ENCODE measurements around the gene GOLGA5.
"Not testable (repeated sequence)": the region's sequence is repeated elsewhere in the genome, so short reads cannot be mapped to it uniquely, and the experiment has no call there.

Gene GOLGA5

DNA sequence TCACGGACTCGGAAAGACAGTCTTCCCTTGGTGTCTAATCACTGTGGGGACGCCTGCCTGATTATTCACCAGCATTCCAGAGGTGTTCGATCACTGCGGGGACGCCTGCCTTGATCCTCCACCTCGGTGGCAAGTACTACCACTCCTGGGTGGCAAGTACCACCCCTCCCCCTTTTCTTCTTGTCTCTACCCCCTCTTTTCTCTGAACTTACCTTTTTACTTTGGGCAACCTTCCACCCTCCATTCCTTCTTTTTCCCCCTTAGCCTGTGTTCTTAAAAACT lies 33.6 kb upstream of the GOLGA5 start:
- DNase-seq: no peak
- H3K4me1 ChIP-seq: peaks cover 10% of the 10 kb centered on the region

DNA sequence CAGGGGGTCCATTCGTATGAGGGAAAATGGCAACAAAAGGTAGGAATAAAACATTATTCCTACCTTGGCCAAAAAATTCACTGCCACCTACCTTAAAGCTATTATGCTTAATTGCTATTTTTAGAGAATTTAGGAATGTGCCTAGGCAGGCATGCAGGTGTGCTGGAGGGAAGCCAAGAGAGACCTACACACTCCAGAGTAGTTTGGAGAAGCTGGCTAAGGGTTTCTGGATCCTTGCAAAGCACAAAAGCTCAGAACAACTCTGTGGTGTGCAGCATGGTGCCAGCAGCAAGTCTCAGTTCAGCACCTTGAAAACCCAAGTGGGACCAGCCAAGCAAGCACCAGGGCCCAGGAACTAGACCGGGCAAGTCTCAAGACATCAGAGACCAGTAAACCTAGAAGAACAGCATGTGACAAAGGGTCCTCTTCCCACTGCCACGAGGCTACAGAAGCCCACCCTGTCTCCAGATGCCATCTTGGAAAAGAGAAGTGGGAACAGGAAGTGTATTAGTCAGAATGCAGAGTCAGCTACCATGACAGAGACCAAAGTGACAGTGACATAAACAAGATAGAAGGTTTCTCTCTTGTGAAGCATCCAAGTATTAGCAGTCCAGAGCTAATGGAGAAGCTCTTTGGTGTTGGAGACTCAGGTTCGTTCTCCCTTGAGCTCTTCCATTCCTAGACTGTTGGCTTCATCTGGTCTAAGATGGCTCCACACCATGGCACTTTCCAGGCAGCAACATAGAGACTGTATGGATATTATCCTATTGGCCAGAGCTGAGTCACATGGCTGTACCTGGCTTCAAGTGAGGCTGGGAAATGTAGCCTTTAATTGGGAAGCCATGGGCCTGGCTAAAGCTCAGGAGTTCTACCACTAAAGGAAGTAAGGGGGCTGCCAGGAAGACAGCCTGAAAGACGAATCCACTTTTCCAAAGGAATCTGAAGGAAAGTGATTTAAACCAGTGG lies 30.2 kb upstream of the GOLGA5 start:
- H3K4me3 ChIP-seq (ENCODE audit: low read depth, low read length); H3K9me3 ChIP-seq; DNase-seq; H3K4me1 ChIP-seq; H3K27me3 ChIP-seq; H3K36me3 ChIP-seq: not testable (repeated sequence)

More for the DNA sequence above, 33.6 kb upstream of the GOLGA5 start:
- Histone ChIP-seq H3K9me3 (no peaks in the 10 kb centered on the region; the same call in 1 of the 2 replicates), H3K4me3 (ENCODE audit: low read depth, low read length) (no peak overlapping the region), H3K36me3 (no peaks in the 10 kb centered on the region), H3K27me3 (no peaks in the 10 kb centered on the region)
- TF ChIP-seq, protein P1, sequence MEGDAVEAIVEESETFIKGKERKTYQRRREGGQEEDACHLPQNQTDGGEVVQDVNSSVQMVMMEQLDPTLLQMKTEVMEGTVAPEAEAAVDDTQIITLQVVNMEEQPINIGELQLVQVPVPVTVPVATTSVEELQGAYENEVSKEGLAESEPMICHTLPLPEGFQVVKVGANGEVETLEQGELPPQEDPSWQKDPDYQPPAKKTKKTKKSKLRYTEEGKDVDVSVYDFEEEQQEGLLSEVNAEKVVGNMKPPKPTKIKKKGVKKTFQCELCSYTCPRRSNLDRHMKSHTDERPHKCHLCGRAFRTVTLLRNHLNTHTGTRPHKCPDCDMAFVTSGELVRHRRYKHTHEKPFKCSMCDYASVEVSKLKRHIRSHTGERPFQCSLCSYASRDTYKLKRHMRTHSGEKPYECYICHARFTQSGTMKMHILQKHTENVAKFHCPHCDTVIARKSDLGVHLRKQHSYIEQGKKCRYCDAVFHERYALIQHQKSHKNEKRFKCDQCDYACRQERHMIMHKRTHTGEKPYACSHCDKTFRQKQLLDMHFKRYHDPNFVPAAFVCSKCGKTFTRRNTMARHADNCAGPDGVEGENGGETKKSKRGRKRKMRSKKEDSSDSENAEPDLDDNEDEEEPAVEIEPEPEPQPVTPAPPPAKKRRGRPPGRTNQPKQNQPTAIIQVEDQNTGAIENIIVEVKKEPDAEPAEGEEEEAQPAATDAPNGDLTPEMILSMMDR (IDR thresholded peaks at IDR 0.05; ENCODE audit: low read depth, low read length): no peak

DNA sequence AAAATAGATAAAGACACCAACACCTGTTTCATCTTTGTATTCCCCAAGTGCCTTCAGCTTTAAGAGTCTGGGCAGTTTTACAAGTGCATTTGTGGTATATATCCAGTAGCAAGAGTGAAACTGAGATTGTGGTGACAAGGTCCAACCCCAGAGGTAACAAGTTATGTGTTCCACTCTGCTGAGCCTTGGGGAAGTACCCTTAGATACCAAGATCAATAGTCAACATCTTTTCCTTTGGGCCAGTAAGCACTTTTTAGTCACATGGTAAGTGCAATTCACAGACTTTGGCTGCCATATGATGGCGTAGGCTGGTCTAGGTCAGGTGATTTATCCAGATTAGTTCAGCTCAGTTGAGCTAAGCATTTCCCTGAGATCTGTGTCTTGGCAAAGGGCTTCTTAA lies 25.9 kb upstream of the GOLGA5 start:
- DNase-seq; H3K4me1 ChIP-seq; H3K27me3 ChIP-seq; H3K9me3 ChIP-seq; H3K36me3 ChIP-seq; H3K4me3 ChIP-seq (ENCODE audit: low read depth, low read length): not testable (repeated sequence)

DNA sequence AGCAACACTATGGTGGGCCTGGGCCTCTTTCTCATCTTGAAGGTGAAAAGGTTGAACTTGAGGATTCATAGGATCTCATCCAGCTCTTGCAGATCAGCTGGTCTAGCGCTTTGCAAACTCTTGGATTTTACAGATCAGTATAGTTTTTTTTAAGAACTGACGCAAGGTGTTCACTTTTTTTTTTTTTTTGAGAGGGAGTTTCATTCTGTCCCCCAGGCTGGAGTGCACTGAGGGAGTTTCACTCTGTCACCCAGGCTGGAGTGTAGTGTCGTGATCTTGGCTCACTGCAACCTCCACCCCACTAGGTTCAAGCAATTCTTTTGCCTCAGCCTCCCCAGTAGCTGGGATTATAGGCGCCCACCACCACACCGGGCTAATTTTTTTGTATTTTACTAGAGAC lies 25.3 kb upstream of the GOLGA5 start:
- Histone ChIP-seq H3K36me3 (no peaks in the 10 kb centered on the region), H3K4me3 (ENCODE audit: low read depth, low read length) (no peak overlapping the region), H3K9me3 (no peaks in the 10 kb centered on the region), H3K4me1 (no peaks in the 10 kb centered on the region), H3K27me3 (no peaks in the 10 kb centered on the region)
- TF ChIP-seq, protein P1 (IDR thresholded peaks at IDR 0.05; ENCODE audit: low read depth, low read length): no peak
- DNase-seq: no peak

DNA sequence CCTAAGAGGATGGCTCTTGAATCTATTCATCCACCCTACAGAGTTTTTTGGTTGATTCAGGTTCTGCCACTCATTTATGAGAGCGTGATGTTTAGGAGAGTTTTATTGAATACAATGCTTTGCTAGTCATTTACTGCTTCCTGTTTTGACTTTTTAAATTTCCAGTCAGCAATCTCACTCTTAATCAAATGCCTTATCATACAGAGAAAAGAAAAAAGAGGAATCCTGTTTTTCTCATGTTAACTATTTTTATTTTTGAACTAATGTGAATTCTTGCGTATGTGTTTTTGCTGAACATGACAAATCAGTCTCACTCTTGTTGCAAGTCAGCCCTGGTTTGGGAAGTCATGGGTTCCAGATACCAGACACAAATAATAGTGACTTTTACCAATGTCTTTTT lies 23.6 kb upstream of the GOLGA5 start:
- no peaks in the 10 kb centered on the region for H3K36me3 ChIP-seq
- H3K4me3 ChIP-seq (ENCODE audit: low read depth, low read length): no peak overlapping the region
- TF ChIP-seq, protein P1 (IDR thresholded peaks at IDR 0.05; ENCODE audit: low read depth, low read length): no peak
- no peaks in the 10 kb centered on the region for H3K4me1 ChIP-seq
- H3K9me3 ChIP-seq: no peaks in the 10 kb centered on the region
- no peak for DNase-seq
- H3K27me3 ChIP-seq: no peaks in the 10 kb centered on the region

DNA sequence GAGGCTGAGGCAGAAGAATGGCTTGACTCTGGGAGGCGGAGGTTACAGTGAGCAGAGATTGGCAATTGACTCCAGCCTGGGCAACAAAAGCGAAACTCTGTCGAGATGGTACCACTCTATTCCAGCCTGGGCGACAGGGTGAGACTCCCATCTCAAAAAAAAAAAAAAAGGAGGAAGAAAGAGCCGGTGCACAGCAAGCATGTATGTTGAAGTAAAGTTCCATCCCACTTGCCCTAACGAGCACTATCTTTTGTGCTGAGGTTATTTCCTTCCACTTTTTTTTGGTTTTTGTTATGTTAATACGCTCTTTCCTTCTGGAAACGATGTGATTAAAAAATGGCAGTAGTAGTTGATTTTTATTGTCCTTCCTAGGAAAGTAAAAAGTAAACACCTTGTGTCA lies 19.5 kb upstream of the GOLGA5 start:
- no peaks in the 10 kb centered on the region for H3K27me3 ChIP-seq
- no peaks in the 10 kb centered on the region; the same call in 1 of the 2 replicates for H3K9me3 ChIP-seq
- H3K36me3 ChIP-seq: no peaks in the 10 kb centered on the region
- no peak overlapping the region for H3K4me3 ChIP-seq (ENCODE audit: low read depth, low read length)
- no peak for DNase-seq
- no peaks in the 10 kb centered on the region for H3K4me1 ChIP-seq
- TF ChIP-seq, protein P1 (IDR thresholded peaks at IDR 0.05; ENCODE audit: low read depth, low read length): no peak

DNA sequence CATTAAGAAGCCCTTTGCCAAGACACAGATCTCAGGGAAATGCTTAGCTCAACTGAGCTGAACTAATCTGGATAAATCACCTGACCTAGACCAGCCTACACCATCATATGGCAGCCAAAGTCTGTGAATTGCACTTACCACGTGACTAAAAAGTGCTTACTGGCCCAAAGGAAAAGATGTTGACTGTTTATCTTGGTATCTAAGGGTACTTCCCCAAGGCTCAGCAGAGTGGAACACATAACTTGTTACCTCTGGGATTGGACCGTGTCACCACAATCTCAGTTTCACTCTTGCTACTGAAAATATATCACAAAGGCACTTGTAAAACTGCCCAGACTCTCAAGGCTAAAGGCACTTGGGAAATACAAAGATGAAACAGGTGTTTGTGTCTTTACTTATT lies 18.8 kb upstream of the GOLGA5 start:
- not testable (repeated sequence) for H3K4me3 ChIP-seq (ENCODE audit: low read depth, low read length); DNase-seq; H3K36me3 ChIP-seq; H3K4me1 ChIP-seq; H3K9me3 ChIP-seq; H3K27me3 ChIP-seq

DNA sequence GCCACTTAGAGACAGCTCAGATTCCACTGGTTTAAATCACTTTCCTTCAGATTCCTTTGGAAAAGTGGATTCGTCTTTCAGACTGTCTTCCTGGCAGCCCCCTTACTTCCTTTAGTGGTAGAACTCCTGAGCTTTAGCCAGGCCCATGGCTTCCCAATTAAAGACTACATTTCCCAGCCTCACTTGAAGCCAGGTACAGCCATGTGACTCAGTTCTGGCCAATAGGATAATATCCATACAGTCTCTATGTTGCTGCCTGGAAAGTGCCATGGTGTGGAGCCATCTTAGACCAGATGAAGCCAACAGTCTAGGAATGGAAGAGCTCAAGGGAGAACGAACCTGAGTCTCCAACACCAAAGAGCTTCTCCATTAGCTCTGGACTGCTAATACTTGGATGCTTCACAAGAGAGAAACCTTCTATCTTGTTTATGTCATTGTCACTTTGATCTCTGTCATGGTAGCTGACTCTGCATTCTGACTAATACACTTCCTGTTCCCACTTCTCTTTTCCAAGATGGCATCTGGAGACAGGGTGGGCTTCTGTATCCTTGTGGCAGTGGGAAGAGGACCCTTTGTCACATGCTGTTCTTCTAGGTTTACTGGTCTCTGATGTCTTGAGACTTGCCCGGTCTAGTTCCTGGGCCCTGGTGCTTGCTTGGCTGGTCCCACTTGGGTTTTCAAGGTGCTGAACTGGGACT lies 15.1 kb upstream of the GOLGA5 start:
- not testable (repeated sequence) for H3K27me3 ChIP-seq; H3K4me3 ChIP-seq (ENCODE audit: low read depth, low read length); H3K4me1 ChIP-seq; H3K9me3 ChIP-seq; H3K36me3 ChIP-seq
- DNase-seq: peak; percentile 17
